ENCODE results near the gene GABBR1. TPM values are rescaled to one million over a fixed set of nuclear protein-coding genes. Genes with fewer than 3 reads are reported as not detected.

The GABBR1 gene
- total RNA-seq, 5 donors from 2014 or later (not counting 1 experiment from before 2014, with no cell fraction given) = 48.0 to 82.7 (median 74.8) TPM

GRCh38 chr6:29656798-29657197 lies 23.8 kb upstream of the GABBR1 start, which contains the start of gene MOG:
TSS of gene MOG (plus strand) at chr6:29657092. CDS start at chr6:29657210, 118 bp downstream.
- POLR2A ChIA-PET = no interaction called here
- no peaks in the 10 kb centered on the region for H3K9me3 Mint-ChIP-seq

DNA sequence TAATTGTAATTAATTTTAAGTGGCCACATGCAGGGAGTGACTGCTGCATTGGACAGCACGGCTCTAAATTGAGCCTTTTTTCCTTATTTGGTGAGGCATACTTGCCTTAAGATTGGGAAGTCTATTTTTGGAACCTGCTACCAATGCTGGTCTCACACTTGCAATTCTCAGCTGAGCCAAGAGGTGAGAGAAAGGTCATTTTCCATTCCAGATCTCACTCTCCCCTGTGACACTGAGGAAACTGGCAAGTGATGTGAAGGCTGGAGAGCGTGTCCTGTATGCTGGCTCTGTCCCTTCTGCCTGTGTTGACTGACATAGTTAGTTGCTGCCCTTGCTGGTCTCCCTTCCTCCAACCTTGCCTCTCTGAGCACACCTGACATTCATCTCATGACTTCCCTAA lies 23.2 kb upstream of the GABBR1 start:
- Mint-ChIP-seq H3K4me3 (no peak overlapping the region), H3K27ac (no peak overlapping the region), H3K36me3 (no peaks in the 10 kb centered on the region), H3K27me3 (peaks cover 32 to 41% of the 10 kb centered on the region in 2 donors), H3K9me3 (no peaks in the 10 kb centered on the region), H3K4me1 (peaks cover 4 to 6% (median 5%) of the 10 kb centered on the region in 3 donors)
- H3K27me3 ChIP-seq (replicated peaks in 1 of 2; ENCODE audit: control insufficient read depth in 2 of 2, extremely low read depth in 1 of 2, insufficient read depth in 2 of 2, low read length in 1 of 2) = peaks cover 10 to 31% of the 10 kb centered on the region in 2 experiments
- H3K4me3 ChIP-seq (ENCODE audit: control insufficient read depth in 1 of 2, extremely low read depth in 1 of 2, low read length in 1 of 2) = no peak overlapping the region
- no CpG with 5 or more reads among the region's 2 CpGs for WGBS (ENCODE audit: insufficient coverage)
- no peak for DNase-seq
- CTCF ChIA-PET = interaction anchor here in 1 of 2 donors (0.7 kb wide), 1 partner anchor 14 kb away, joined by 3 read pairs; no protein-coding TSS in a partner anchor
- ATAC-seq (replicated peaks in 1 of 4) = no peak
- POLR2A ChIA-PET = no interaction called here
- no peaks in the 10 kb centered on the region for H3K36me3 ChIP-seq (ENCODE audit: control insufficient read depth in 2 of 2, extremely low read depth in 1 of 2, insufficient read depth in 1 of 2, low read length in 1 of 2)
- H3K9me3 ChIP-seq = no peaks in the 10 kb centered on the region
- no peaks in the 10 kb centered on the region for H3K4me1 ChIP-seq (ENCODE audit: control insufficient read depth in 1 of 2, extremely low read depth in 1 of 2, insufficient read depth in 2 of 2, low read length in 2 of 2)
- H3K27ac ChIP-seq (ENCODE audit: low read length) = no peak overlapping the region

More at GRCh38 chr6:29656798-29657197, 23.8 kb upstream of the GABBR1 start, which contains the start of gene MOG:
- peaks cover under 1 to 1% (median under 1%) of the 10 kb centered on the region in 3 donors for H3K4me1 Mint-ChIP-seq
- Histone ChIP-seq H3K9me3 (no peaks in the 10 kb centered on the region), H3K4me3 (ENCODE audit: control insufficient read depth in 1 of 2, extremely low read depth in 1 of 2, low read length in 1 of 2) (no peak within 1 kb of the TSS), H3K4me1 (ENCODE audit: control insufficient read depth in 1 of 2, extremely low read depth in 1 of 2, insufficient read depth in 2 of 2, low read length in 2 of 2) (no peaks in the 10 kb centered on the region), H3K27ac (ENCODE audit: low read length) (no peak within 1 kb of the TSS), H3K36me3 (ENCODE audit: control insufficient read depth in 2 of 2, extremely low read depth in 1 of 2, insufficient read depth in 1 of 2, low read length in 1 of 2) (no peaks in the 10 kb centered on the region), H3K27me3 (replicated peaks in 1 of 2; ENCODE audit: control insufficient read depth in 2 of 2, extremely low read depth in 1 of 2, insufficient read depth in 2 of 2, low read length in 1 of 2) (peaks cover 10 to 35% of the 10 kb centered on the region in 2 experiments)
- no peak within 1 kb of the TSS for H3K27ac Mint-ChIP-seq
- CTCF ChIA-PET = interaction anchor here in 1 of 2 donors (0.7 kb wide), 1 partner anchor 13 kb away, joined by 3 read pairs; no protein-coding TSS in a partner anchor
- peaks cover 36 to 48% of the 10 kb centered on the region in 2 donors for H3K27me3 Mint-ChIP-seq
- DNase-seq (no peak), ATAC-seq (replicated peaks in 1 of 4) (no peak)
- WGBS (ENCODE audit: insufficient coverage) = 78% methylated on average over 4 of the region's 4 CpGs
- H3K4me3 Mint-ChIP-seq = no peak within 1 kb of the TSS
- no peaks in the 10 kb centered on the region for H3K36me3 Mint-ChIP-seq

- CTCF ChIA-PET = no interaction called here
- no peaks in the 10 kb centered on the region for H3K36me3 ChIP-seq (ENCODE audit: control insufficient read depth in 2 of 2, extremely low read depth in 1 of 2, insufficient read depth in 1 of 2, low read length in 1 of 2)
- no peak overlapping the region for H3K4me3 ChIP-seq (ENCODE audit: control insufficient read depth in 1 of 2, extremely low read depth in 1 of 2, low read length in 1 of 2)
- no peaks in the 10 kb centered on the region for H3K9me3 Mint-ChIP-seq
- peaks cover 8 to 29% of the 10 kb centered on the region in 2 experiments for H3K27me3 ChIP-seq (replicated peaks in 1 of 2; ENCODE audit: control insufficient read depth in 2 of 2, extremely low read depth in 1 of 2, insufficient read depth in 2 of 2, low read length in 1 of 2)
- H3K4me3 Mint-ChIP-seq = no peak overlapping the region
- ATAC-seq (replicated peaks in 1 of 4) (no peak), DNase-seq (no peak)
- H3K4me1 ChIP-seq (ENCODE audit: control insufficient read depth in 1 of 2, extremely low read depth in 1 of 2, insufficient read depth in 2 of 2, low read length in 2 of 2) = no peaks in the 10 kb centered on the region
- no peaks in the 10 kb centered on the region for H3K9me3 ChIP-seq
- 87% methylated on average over 3 of the region's 6 CpGs for WGBS (ENCODE audit: insufficient coverage)
- POLR2A ChIA-PET = no interaction called here
- H3K27me3 Mint-ChIP-seq = peaks cover 29 to 37% of the 10 kb centered on the region in 2 donors
- H3K36me3 Mint-ChIP-seq = no peaks in the 10 kb centered on the region
- H3K27ac ChIP-seq (ENCODE audit: low read length) = no peak overlapping the region
- peaks cover 4 to 6% (median 5%) of the 10 kb centered on the region in 3 donors for H3K4me1 Mint-ChIP-seq
- no peak overlapping the region for H3K27ac Mint-ChIP-seq
These were observed 22.7 kb upstream of the GABBR1 start for GRCh38 chr6:29655658-29656057.

- WGBS (ENCODE audit: insufficient coverage) = 13% methylated on average over 1 of the region's 8 CpGs
- Mint-ChIP-seq H3K27ac (no peak overlapping the region), H3K36me3 (no peaks in the 10 kb centered on the region), H3K4me3 (no peak overlapping the region), H3K9me3 (no peaks in the 10 kb centered on the region), H3K27me3 (peaks cover 16 to 26% of the 10 kb centered on the region in 2 donors), H3K4me1 (peaks cover 10 to 17% (median 13%) of the 10 kb centered on the region in 3 donors)
- Histone ChIP-seq H3K36me3 (ENCODE audit: control insufficient read depth in 2 of 2, extremely low read depth in 1 of 2, insufficient read depth in 1 of 2, low read length in 1 of 2) (no peaks in the 10 kb centered on the region), H3K27ac (ENCODE audit: low read length) (no peak overlapping the region), H3K4me3 (ENCODE audit: control insufficient read depth in 1 of 2, extremely low read depth in 1 of 2, low read length in 1 of 2) (no peak overlapping the region), H3K27me3 (replicated peaks in 1 of 2; ENCODE audit: control insufficient read depth in 2 of 2, extremely low read depth in 1 of 2, insufficient read depth in 2 of 2, low read length in 1 of 2) (peaks cover 5 to 16% of the 10 kb centered on the region in 2 experiments), H3K9me3 (no peaks in the 10 kb centered on the region), H3K4me1 (ENCODE audit: control insufficient read depth in 1 of 2, extremely low read depth in 1 of 2, insufficient read depth in 2 of 2, low read length in 2 of 2) (peaks cover 6 to 16% of the 10 kb centered on the region in 2 experiments)
- no peak for ATAC-seq (replicated peaks in 1 of 4)
- peak in 21 of 35 experiments; percentile 13 to 87 (median 33) for DNase-seq
- POLR2A ChIA-PET = no interaction called here
- CTCF ChIA-PET = interaction anchor here (0.6 to 2.9 kb wide), 34 partner anchors 8 to 1448 kb away, joined by 3 to 25 read pairs (median 4); partner anchors contain the start of gene TRIM26 (in 1 of the 2)
These were observed 20.6 kb upstream of the GABBR1 start for GRCh38 chr6:29653452-29654038.

DNA sequence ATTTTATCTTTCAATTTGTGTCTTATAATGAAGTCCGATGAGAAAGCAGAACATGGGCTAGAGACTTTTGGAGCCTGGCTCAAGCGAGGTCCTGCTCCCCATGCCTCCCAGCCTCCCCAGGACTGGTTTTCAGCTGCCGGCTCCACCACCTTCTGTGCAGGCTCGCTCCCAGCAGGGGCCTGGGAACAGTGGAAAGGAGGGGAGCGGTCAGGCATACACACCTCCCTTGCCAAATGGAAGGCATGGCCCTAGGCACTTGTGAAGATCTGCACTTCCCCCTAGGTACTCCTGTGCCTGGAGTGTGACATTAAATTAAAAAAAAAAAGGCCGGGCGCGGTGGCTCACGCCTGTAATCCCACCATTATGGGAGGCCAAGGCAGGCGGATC lies 19.2 kb upstream of the GABBR1 start:
- Histone ChIP-seq H3K4me1 (ENCODE audit: control insufficient read depth in 1 of 2, extremely low read depth in 1 of 2, insufficient read depth in 2 of 2, low read length in 2 of 2) (peaks cover 6 to 16% of the 10 kb centered on the region in 2 experiments), H3K36me3 (ENCODE audit: control insufficient read depth in 2 of 2, extremely low read depth in 1 of 2, insufficient read depth in 1 of 2, low read length in 1 of 2) (no peaks in the 10 kb centered on the region), H3K27me3 (replicated peaks in 1 of 2; ENCODE audit: control insufficient read depth in 2 of 2, extremely low read depth in 1 of 2, insufficient read depth in 2 of 2, low read length in 1 of 2) (peaks cover 5 to 14% of the 10 kb centered on the region in 2 experiments), H3K9me3 (no peaks in the 10 kb centered on the region), H3K27ac (ENCODE audit: low read length) (no peak overlapping the region), H3K4me3 (ENCODE audit: control insufficient read depth in 1 of 2, extremely low read depth in 1 of 2, low read length in 1 of 2) (no peak overlapping the region)
- H3K27ac Mint-ChIP-seq = no peak overlapping the region
- ChIA-PET CTCF (interaction anchor here (1.0 to 2.9 kb wide), 3 partner anchors 10 to 100 kb away, joined by 3 to 23 read pairs (median 4); no protein-coding TSS in a partner anchor), POLR2A (no interaction called here)
- no peaks in the 10 kb centered on the region for H3K9me3 Mint-ChIP-seq
- peaks cover 10 to 17% (median 13%) of the 10 kb centered on the region in 3 donors for H3K4me1 Mint-ChIP-seq
- no peak for ATAC-seq (replicated peaks in 1 of 4)
- WGBS (ENCODE audit: insufficient coverage) = 74% methylated on average over 4 of the region's 10 CpGs
- H3K4me3 Mint-ChIP-seq = no peak overlapping the region
- no peak for DNase-seq
- H3K36me3 Mint-ChIP-seq = no peaks in the 10 kb centered on the region
- H3K27me3 Mint-ChIP-seq = peaks cover 16% of the 10 kb centered on the region in 2 donors

DNA sequence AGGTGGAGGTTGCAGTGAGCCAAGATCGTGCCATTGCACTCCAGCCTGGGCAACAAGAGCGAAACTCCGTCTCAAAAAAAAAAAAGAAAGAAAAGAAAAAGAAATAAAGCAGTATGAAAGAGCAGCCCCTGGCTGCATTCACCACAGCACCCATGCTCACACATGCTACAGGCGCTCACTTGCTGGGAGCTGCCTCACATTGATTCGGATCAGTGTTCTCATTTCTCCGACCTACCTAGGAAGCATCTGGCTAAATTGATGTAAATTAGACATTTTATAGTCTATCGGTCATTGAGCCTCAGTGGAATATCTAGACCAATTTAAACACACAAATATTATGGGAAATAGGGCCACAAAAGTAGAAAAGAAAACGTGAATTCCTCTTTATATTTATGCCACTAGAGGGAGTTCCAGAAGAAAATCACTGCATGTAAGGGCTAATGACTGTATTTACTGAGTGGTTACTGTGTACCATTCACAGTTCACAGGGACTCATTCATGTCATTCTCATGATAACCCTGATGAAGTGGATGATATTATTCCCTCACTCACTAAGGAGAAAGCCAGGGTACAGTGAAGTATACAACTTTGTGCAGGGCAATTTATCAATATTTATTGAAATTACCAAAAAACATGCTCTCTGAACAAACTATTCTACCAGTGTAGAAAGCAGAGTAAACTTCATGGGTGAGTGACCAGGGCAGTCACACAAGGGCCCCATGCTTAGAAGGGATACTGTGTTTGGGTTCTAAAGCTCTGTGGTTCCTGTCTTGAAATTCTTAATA lies 18.6 kb upstream of the GABBR1 start:
- H3K36me3 ChIP-seq (ENCODE audit: control insufficient read depth in 2 of 2, extremely low read depth in 1 of 2, insufficient read depth in 1 of 2, low read length in 1 of 2) = no peaks in the 10 kb centered on the region
- no peak overlapping the region for H3K27ac ChIP-seq (ENCODE audit: low read length)
- Mint-ChIP-seq H3K36me3 (no peaks in the 10 kb centered on the region), H3K27me3 (peaks cover 12 to 16% of the 10 kb centered on the region in 2 donors), H3K9me3 (no peaks in the 10 kb centered on the region), H3K27ac (no peak overlapping the region), H3K4me3 (no peak overlapping the region), H3K4me1 (peaks cover 10 to 17% (median 13%) of the 10 kb centered on the region in 3 donors)
- peaks cover 6 to 16% of the 10 kb centered on the region in 2 experiments for H3K4me1 ChIP-seq (ENCODE audit: control insufficient read depth in 1 of 2, extremely low read depth in 1 of 2, insufficient read depth in 2 of 2, low read length in 2 of 2)
- ChIA-PET POLR2A (no interaction called here), CTCF (interaction anchor here (0.7 to 2.9 kb wide), 4 partner anchors 10 to 313 kb away, joined by 3 to 23 read pairs (median 12); no protein-coding TSS in a partner anchor)
- H3K9me3 ChIP-seq = no peaks in the 10 kb centered on the region
- WGBS (ENCODE audit: insufficient coverage) = no CpG with 5 or more reads among the region's 8 CpGs
- peaks cover 5 to 9% of the 10 kb centered on the region in 2 experiments for H3K27me3 ChIP-seq (replicated peaks in 1 of 2; ENCODE audit: control insufficient read depth in 2 of 2, extremely low read depth in 1 of 2, insufficient read depth in 2 of 2, low read length in 1 of 2)
- ATAC-seq (replicated peaks in 1 of 4) (no peak), DNase-seq (peak in 1 of 35 experiments; percentile 63)
- H3K4me3 ChIP-seq (ENCODE audit: control insufficient read depth in 1 of 2, extremely low read depth in 1 of 2, low read length in 1 of 2) = no peak overlapping the region
